Sciatic nerve (tissue), 2 donors: ENCODE measurements around the gene PPFIA1. TPM values are rescaled to one million over a fixed set of nuclear protein-coding genes. Genes with fewer than 3 reads are reported as not detected.

ENCODE experiments used
- ATAC-seq: fragments of 200-7000 bp; cut with Tn5 transposase; one replicate; pipeline ENCODE4 v1.9.1; 2020; ENCODE audit warnings: mild to moderate bottlenecking, moderate library complexity
- DNase-seq: peaks from one replicate; pipeline ENCODE4 v3.0.0-alpha.2; 2020; ENCODE audit warnings: low spot score
- intact Hi-C: fragments of 100-400 bp; cut with DNase I; formaldehyde crosslinking; loops from one replicate; pipeline ENCODE4 v1.14.2; 2022
- total RNA-seq: library from RNA; stranded (reverse); fragmentation: NEBNext Ultra II Directional; extraction: Animal tissue kit (Norgen Biotek cat#: 25700); gene quantifications from one replicate; pipeline ENCODE4 v1.2.1, GENCODE V29; 2021
- donor health status: DM: no; HTN: no; CAD: no.
- donor health status: DM: no; HTN: no; CAD: no.

The PPFIA1 gene
- total RNA-seq, 1 donor from 2014 or later, result 82.4 TPM

GRCh38 chr11:70419307-70420007, 149.0 kb downstream of the PPFIA1 start:
- ATAC-seq (no peak), DNase-seq (no peak)
- intact Hi-C loops, result no loop called here

GRCh38 chr11:70420008-70420464, 149.5 kb downstream of the PPFIA1 start:
- DNase-seq (no peak), ATAC-seq (no peak)
- intact Hi-C loops, result no loop called here

GRCh38 chr11:70420496-70420895, 150.0 kb downstream of the PPFIA1 start:
- intact Hi-C loops, result no loop called here
- ATAC-seq (no peak), DNase-seq (no peak)

GRCh38 chr11:70421123-70421522, 150.6 kb downstream of the PPFIA1 start:
- intact Hi-C loops, result no loop called here
- DNase-seq (no peak), ATAC-seq (peak; percentile 52)

GRCh38 chr11:70422692-70423522, 152.4 kb downstream of the PPFIA1 start:
- ATAC-seq, result no peak
- intact Hi-C loops, result no loop called here

GRCh38 chr11:70423523-70424505, 153.3 kb downstream of the PPFIA1 start:
- intact Hi-C loops, result no loop called here
- peak; percentile 21 for ATAC-seq

More at GRCh38 chr11:70422692-70423522, 152.4 kb downstream of the PPFIA1 start:
- no peak for DNase-seq

GRCh38 chr11:70424765-70425344, 154.4 kb downstream of the PPFIA1 start:
- intact Hi-C loops, result no loop called here
- ATAC-seq (no peak), DNase-seq (no peak)

More at GRCh38 chr11:70423523-70424505, 153.3 kb downstream of the PPFIA1 start:
- DNase-seq, result no peak

GRCh38 chr11:70427436-70427835, 156.9 kb downstream of the PPFIA1 start:
- ATAC-seq (peak; percentile 4), DNase-seq (no peak)
- intact Hi-C loops, result no loop called here

GRCh38 chr11:70428701-70429427, 158.4 kb downstream of the PPFIA1 start:
- no peak for DNase-seq
- no peak for ATAC-seq
- intact Hi-C loops, result no loop called here

- no peak for ATAC-seq
- intact Hi-C loops, result no loop called here
- DNase-seq, result no peak
Observed at GRCh38 chr11:70429428-70429705, 158.9 kb downstream of the PPFIA1 start.

GRCh38 chr11:70429724-70430521, 159.4 kb downstream of the PPFIA1 start:
- no peak for DNase-seq

GRCh38 chr11:70430671-70431574, 160.4 kb downstream of the PPFIA1 start:
- no peak for ATAC-seq
- no peak for DNase-seq
- intact Hi-C loops, result no loop called here

More at GRCh38 chr11:70429724-70430521, 159.4 kb downstream of the PPFIA1 start:
- ATAC-seq, result no peak
- intact Hi-C loops, result no loop called here

GRCh38 chr11:70431611-70432010, 161.1 kb downstream of the PPFIA1 start:
- intact Hi-C loops, result no loop called here
- DNase-seq (no peak), ATAC-seq (no peak)

- ATAC-seq (no peak), DNase-seq (no peak)
- intact Hi-C loops, result no loop called here
Observed at GRCh38 chr11:70432065-70432464, 161.6 kb downstream of the PPFIA1 start.

- intact Hi-C loops, result no loop called here
- ATAC-seq (no peak), DNase-seq (no peak)
Observed at GRCh38 chr11:70432580-70432979, 162.1 kb downstream of the PPFIA1 start.

GRCh38 chr11:70433038-70433437, 162.5 kb downstream of the PPFIA1 start:
- no peak for ATAC-seq
- intact Hi-C loops, result no loop called here
- no peak for DNase-seq
